Testis (tissue), 2 donors: Measurements from ENCODE around the gene CRIP2.

ENCODE experiments used
- POLR2A ChIP-seq: fragments of 450-650 bp; IDR thresholded peaks from one replicate; pipeline ENCODE4 v1.6.1; 2017; ENCODE audit warnings: antibody characterized with exemption, mild to moderate bottlenecking, moderate library complexity
- TF ChIP-seq, protein P1 (sequence below), 3 experiments: fragments of 450-650 bp in 2 of 3; fragments of 200-600 bp in 1 of 3; sonication (generic) in 1 of 3; IDR thresholded peaks; one replicate each; pipeline ENCODE4 v1.5.1; 2016 to 2019; ENCODE audit warnings: antibody characterized with exemption in 3 of 3, mild to moderate bottlenecking in 2 of 3, moderate library complexity in 1 of 3

DNA sequence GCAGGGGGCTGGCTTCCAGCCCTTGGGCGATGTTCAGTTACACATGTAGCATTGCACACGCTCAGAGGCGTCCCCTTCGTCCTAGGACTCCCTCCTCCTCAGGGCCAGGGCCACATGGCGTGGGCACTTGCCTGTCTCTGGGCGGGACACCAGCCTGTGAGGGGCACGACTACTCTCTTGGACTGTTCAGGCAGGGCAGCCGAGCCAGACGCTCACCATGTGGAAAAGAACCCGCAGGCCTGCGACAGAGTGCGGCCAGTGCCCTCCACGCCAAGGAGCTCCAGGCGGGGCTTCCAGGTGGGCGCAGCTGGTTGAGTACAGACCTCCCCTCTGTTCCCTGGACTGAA, 34.1 kb upstream of the CRIP2 start:
- TF ChIP-seq, protein P1, sequence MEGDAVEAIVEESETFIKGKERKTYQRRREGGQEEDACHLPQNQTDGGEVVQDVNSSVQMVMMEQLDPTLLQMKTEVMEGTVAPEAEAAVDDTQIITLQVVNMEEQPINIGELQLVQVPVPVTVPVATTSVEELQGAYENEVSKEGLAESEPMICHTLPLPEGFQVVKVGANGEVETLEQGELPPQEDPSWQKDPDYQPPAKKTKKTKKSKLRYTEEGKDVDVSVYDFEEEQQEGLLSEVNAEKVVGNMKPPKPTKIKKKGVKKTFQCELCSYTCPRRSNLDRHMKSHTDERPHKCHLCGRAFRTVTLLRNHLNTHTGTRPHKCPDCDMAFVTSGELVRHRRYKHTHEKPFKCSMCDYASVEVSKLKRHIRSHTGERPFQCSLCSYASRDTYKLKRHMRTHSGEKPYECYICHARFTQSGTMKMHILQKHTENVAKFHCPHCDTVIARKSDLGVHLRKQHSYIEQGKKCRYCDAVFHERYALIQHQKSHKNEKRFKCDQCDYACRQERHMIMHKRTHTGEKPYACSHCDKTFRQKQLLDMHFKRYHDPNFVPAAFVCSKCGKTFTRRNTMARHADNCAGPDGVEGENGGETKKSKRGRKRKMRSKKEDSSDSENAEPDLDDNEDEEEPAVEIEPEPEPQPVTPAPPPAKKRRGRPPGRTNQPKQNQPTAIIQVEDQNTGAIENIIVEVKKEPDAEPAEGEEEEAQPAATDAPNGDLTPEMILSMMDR (IDR thresholded peaks at IDR 0.05) = no peak
- TF ChIP-seq POLR2A = no peak
